GM13976 (cell line): Measurements from ENCODE around the gene FNDC7.
"Not testable (repeated sequence)": the region's sequence is repeated elsewhere in the genome, so short reads cannot be mapped to it uniquely, and the experiment has no call there.

Experiments used
- DNase-seq: peaks from one replicate; pipeline ENCODE4 v3.0.0; 2012; ENCODE audit warnings: low spot score
- in situ Hi-C: fragments of 300-500 bp; cut with MboI; formaldehyde crosslinking; loops from one replicate; pipeline ENCODE4 v1.12.0; 2022; ENCODE audit warnings: low sequenced_read_pairs, mixed read lengths, inconsistent platforms; ENCODE audit not compliant: unreplicated experiment
- TF ChIP-seq, protein P1 (sequence below): IDR thresholded peaks from 2 replicates; pipeline ENCODE4 v1.5.1; 2012; ENCODE audit warnings: borderline replicate concordance, mild to moderate bottlenecking; ENCODE audit not compliant: insufficient read depth; ENCODE audit errors: extremely low read depth, missing control alignments, control extremely low read depth

The FNDC7 gene

DNA sequence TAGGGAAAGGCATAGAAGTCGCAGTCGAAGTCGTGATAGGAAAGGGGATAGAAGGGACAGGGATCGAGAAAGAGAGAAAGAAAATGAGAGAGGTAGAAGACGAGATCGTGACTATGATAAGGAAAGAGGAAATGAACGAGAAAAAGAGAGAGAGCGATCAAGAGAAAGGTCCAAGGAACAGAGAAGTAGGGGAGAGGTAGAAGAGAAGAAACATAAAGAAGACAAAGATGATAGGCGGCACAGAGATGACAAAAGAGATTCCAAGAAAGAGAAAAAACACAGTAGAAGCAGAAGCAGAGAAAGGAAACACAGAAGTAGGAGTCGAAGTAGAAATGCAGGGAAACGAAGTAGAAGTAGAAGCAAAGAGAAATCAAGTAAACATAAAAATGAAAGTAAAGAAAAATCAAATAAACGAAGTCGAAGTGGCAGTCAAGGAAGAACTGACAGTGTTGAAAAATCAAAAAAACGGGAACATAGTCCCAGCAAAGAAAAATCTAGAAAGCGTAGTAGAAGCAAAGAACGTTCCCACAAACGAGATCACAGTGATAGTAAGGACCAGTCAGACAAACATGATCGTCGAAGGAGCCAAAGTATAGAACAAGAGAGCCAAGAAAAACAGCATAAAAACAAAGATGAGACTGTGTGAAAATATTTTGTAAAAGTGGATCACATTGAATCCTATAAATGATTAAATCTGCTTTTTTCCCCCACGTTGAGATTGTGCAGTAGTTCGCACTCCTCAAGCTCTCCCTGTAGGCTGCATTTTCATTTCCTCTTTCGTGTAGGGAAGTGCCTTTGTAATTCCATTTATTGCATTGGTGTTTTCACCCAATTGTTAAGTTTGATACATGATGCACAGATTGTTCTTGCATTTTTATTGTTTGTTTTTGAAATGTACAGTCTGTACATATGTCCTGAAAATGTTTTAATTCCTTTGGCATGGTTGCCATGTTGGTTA, 13.1 kb upstream of the FNDC7 start:
- TF ChIP-seq, protein P1, sequence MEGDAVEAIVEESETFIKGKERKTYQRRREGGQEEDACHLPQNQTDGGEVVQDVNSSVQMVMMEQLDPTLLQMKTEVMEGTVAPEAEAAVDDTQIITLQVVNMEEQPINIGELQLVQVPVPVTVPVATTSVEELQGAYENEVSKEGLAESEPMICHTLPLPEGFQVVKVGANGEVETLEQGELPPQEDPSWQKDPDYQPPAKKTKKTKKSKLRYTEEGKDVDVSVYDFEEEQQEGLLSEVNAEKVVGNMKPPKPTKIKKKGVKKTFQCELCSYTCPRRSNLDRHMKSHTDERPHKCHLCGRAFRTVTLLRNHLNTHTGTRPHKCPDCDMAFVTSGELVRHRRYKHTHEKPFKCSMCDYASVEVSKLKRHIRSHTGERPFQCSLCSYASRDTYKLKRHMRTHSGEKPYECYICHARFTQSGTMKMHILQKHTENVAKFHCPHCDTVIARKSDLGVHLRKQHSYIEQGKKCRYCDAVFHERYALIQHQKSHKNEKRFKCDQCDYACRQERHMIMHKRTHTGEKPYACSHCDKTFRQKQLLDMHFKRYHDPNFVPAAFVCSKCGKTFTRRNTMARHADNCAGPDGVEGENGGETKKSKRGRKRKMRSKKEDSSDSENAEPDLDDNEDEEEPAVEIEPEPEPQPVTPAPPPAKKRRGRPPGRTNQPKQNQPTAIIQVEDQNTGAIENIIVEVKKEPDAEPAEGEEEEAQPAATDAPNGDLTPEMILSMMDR: no peak
- in situ Hi-C loops: no loop called here
- DNase-seq: no peak

DNA sequence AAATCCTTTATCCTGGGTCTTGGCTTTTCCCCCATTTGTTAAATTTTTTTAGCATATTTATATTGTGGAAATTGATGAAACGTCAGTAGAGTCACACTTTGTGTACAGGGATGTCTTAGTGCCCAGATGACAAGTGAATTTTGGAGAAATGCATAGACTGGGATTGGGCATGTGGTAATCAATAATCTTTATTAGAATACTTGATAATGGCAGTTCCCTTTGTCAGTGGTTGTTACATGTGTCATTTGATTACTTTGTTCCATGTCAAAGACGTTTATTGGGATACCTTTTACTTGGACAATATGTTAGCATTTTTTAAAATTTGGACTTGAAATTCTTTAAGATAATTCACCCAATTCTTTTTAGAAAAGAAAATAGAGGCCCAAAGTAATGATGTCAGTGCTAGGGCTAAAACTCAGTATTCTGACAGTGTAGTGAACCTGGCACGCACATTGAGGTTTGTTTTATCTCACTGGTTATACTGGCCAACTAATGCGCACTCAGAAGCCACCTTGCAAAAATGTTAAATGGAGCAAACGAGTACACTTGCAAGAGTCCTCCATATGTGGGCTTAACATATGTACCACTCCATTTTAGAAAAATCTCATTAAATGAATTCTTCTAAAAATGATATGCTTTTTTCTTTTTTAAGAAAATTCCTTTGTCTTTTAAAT, 11.4 kb upstream of the FNDC7 start:
- in situ Hi-C loops: no loop called here
- TF ChIP-seq, protein P1: no peak
- DNase-seq: no peak

DNA sequence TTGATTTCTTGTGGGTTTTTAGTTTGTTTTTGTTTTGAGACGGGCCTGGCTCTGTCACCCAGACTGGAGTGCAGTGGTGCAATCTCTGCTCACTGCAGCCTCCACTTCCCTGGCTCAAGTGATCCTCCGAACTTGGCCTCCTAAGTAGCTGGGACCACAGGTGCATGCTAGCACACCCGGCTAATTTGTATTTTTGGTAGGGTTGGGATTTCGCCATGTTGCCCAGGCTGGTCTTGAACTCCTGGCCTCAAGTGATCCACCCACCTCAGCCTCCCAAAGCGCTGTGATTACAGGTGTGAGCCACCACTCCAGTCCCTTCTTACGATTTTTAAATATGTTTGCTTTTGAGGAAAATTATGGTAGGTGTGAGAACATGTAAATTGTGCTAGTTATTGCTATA, 10.6 kb upstream of the FNDC7 start:
- DNase-seq, in situ Hi-C loops: not testable (repeated sequence)

DNA sequence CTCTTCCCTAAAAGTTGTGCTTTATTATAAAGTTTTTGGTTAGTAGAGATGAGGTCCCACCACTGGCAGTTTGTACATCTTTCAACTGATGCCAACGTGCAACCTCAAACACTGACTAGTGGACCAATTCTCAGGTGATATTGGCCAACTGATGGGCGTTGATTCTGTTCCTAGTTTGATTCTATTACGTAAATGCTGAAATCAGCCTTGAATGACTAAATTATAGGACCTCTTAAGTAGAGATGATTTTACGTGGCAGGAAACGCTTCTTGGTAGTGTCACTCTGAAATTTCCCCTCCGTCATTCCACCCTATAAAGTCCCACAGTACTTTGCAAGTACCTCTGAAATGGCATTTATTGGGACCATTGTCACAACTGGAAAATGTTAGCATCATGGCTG, 8.8 kb upstream of the FNDC7 start:
- in situ Hi-C loops: no loop called here
- no peak for DNase-seq
- TF ChIP-seq, protein P1: no peak

DNA sequence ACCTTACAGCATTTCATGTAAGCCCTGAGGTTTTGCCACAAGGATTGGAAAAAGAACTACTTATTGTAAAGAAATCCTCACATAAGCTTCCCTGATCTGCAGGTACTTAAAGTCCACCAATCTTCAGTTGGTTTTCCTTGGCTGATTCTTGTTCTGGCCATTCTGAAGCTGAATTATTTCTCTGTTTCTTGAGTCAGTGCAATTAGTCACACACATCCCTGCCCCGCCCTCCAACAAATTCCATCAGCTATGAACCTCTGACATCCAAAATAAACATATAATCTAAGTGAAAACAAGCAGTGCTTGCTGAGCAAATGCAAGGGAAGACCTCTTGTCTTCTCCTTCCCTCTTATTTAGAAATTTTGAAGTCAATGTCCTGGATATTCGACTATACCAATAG, 8.2 kb upstream of the FNDC7 start:
- TF ChIP-seq, protein P1: no peak
- in situ Hi-C loops: no loop called here
- no peak for DNase-seq

DNA sequence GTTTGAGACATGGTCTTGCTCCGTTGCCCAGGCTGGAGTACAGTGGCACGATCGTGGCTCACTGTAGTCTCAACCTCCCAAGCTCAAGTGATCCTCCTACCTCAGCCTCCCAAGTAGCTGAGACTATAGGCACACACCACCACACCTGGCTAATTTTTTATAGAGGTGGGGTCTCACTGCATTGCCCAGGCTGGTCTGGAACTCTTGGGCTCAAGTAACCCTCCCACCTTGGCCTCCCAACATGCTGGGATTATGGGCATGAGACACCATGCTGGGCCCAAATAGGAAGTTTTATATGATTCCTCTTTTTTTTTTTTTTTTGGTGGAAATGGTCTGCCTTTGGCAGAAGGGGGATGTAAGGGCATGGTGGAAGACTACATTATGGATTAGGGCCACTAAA, 6.1 kb upstream of the FNDC7 start:
- in situ Hi-C loops: no loop called here
- DNase-seq: no peak

More for the DNA sequence above, 6.1 kb upstream of the FNDC7 start:
- TF ChIP-seq, protein P1: no peak
